ENCODE data around the gene KRT86.

- TF ChIP-seq EZH2 (IDR thresholded peaks at IDR 0.05; ENCODE audit: low read length, missing control alignments) (no peak), CTCF (conservative IDR thresholded peaks at IDR 0.05 in 1 of 2, IDR thresholded peaks at IDR 0.05 in 1 of 2; ENCODE audit: low read depth in 1 of 2, low read length in 2 of 2) (no peak)
These were observed 57.9 kb downstream of the KRT86 start for GRCh38 chr12:52332381-52332780.
